ENCODE measurements around the gene DPF3. TPM values are rescaled to one million over a fixed set of nuclear protein-coding genes. Genes with fewer than 3 reads are reported as not detected.

The DPF3 gene
- total and polyA plus RNA-seq, 11 donors, result 13.5 to 53.8 (median 37.0) TPM

GRCh38 chr14:72855913-72856312, 38.0 kb downstream of the DPF3 start:
- no peak overlapping the region for H3K4me3 ChIP-seq
- peaks cover 0 to 3% (median 0%) of the 10 kb centered on the region in 9 donors for H3K36me3 ChIP-seq
- H3K9me3 ChIP-seq, result no peaks in the 10 kb centered on the region
- peak overlapping the region in 1 of 12 donors; percentile 50 for H3K27ac ChIP-seq
- no peaks in the 10 kb centered on the region for H3K27me3 ChIP-seq
- WGBS, 4 donors, result 64 to 87% (median 70%) methylated on average over 1 of the region's 1 CpG
- H3K4me1 ChIP-seq, result peaks cover 0 to 50% (median 9%) of the 10 kb centered on the region in 12 donors
- TF ChIP-seq POLR2A (IDR thresholded peaks at IDR 0.05), result no peak
- TF ChIP-seq, protein P1, sequence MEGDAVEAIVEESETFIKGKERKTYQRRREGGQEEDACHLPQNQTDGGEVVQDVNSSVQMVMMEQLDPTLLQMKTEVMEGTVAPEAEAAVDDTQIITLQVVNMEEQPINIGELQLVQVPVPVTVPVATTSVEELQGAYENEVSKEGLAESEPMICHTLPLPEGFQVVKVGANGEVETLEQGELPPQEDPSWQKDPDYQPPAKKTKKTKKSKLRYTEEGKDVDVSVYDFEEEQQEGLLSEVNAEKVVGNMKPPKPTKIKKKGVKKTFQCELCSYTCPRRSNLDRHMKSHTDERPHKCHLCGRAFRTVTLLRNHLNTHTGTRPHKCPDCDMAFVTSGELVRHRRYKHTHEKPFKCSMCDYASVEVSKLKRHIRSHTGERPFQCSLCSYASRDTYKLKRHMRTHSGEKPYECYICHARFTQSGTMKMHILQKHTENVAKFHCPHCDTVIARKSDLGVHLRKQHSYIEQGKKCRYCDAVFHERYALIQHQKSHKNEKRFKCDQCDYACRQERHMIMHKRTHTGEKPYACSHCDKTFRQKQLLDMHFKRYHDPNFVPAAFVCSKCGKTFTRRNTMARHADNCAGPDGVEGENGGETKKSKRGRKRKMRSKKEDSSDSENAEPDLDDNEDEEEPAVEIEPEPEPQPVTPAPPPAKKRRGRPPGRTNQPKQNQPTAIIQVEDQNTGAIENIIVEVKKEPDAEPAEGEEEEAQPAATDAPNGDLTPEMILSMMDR (IDR thresholded peaks at IDR 0.05), result no peak
- intact Hi-C loops (cut with DNase I), result no loop called here
- ATAC-seq (peak in 2 of 4 donors; percentile 47 to 51), DNase-seq (no peak)

- Histone ChIP-seq H3K27me3 (no peaks in the 10 kb centered on the region), H3K36me3 (peaks cover 0 to 3% (median 0%) of the 10 kb centered on the region in 9 donors), H3K4me1 (peaks cover 0 to 58% (median 13%) of the 10 kb centered on the region in 12 donors), H3K4me3 (no peak overlapping the region), H3K27ac (no peak overlapping the region), H3K9me3 (no peaks in the 10 kb centered on the region)
- intact Hi-C loops (cut with DNase I), result no loop called here
- DNase-seq (no peak), ATAC-seq (no peak)
- WGBS, 4 donors, result 90 to 93% (median 92%) methylated on average over 10 of the region's 10 CpGs
- TF ChIP-seq POLR2A (IDR thresholded peaks at IDR 0.05), result no peak
- TF ChIP-seq, protein P1 (IDR thresholded peaks at IDR 0.05), result no peak
Observed at GRCh38 chr14:72852194-72852593, 41.7 kb downstream of the DPF3 start.

DNA sequence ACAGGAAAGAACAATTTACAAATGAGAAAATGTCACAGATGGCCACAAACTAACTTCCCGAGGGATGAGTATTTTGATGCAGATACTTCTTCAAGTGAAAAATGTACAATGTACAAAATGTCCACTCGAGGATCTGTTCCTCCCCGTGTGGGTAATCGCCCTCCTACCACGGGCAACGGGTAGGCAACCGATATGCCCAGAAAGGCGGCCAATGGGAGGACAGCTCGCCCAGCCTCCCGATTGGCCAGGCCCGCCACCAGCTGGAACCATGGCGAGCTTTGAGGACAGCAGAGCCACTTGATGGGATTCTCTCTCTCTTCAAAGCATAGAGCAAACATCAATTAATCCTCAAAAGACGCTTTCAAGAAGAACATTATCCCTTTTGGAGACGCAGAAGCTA, 42.3 kb downstream of the DPF3 start:
- WGBS, 4 donors, result 85 to 86% (median 85%) methylated on average over 14 of the region's 14 CpGs
- Histone ChIP-seq H3K27ac (no peak overlapping the region), H3K36me3 (peaks cover 0 to 3% (median 0%) of the 10 kb centered on the region in 9 donors), H3K4me1 (peaks cover 0 to 53% (median 11%) of the 10 kb centered on the region in 12 donors), H3K27me3 (no peaks in the 10 kb centered on the region), H3K4me3 (no peak overlapping the region), H3K9me3 (no peaks in the 10 kb centered on the region)
- intact Hi-C loops (cut with DNase I), result no loop called here
- ATAC-seq, result no peak
- DNase-seq, result no peak
- TF ChIP-seq POLR2A (IDR thresholded peaks at IDR 0.05), result no peak
- TF ChIP-seq, protein P1 (IDR thresholded peaks at IDR 0.05), result no peak

GRCh38 chr14:72850360-72850759, 43.5 kb downstream of the DPF3 start:
- WGBS, 4 donors, result 85 to 93% (median 88%) methylated on average over 4 of the region's 4 CpGs
- H3K27me3 ChIP-seq, result no peaks in the 10 kb centered on the region
- TF ChIP-seq POLR2A (IDR thresholded peaks at IDR 0.05), result no peak
- TF ChIP-seq, protein P1 (IDR thresholded peaks at IDR 0.05), result no peak
- no peak overlapping the region for H3K4me3 ChIP-seq
- peaks cover 0 to 42% (median 11%) of the 10 kb centered on the region in 12 donors for H3K4me1 ChIP-seq
- intact Hi-C loops (cut with DNase I), result no loop called here
- ATAC-seq, result no peak
- no peak overlapping the region for H3K27ac ChIP-seq
- peaks cover 0 to 3% (median 0%) of the 10 kb centered on the region in 9 donors for H3K36me3 ChIP-seq
- no peaks in the 10 kb centered on the region for H3K9me3 ChIP-seq
- no peak for DNase-seq

All from heart left ventricle (tissue), 16 donors.